Measurements from ENCODE around the gene SLC37A2.

SLC37A2 gene

GRCh38 chr11:125078516-125079140 is 15.5 kb downstream of the SLC37A2 start:
- no peak for DNase-seq (ENCODE audit: low read depth)
- H3K4me3 ChIP-seq (ENCODE audit: low read depth, low read length), result no peak overlapping the region
- no peak for TF ChIP-seq CTCF (IDR thresholded peaks at IDR 0.05; ENCODE audit: control insufficient read depth, extremely low read depth, insufficient read depth)

- H3K4me3 ChIP-seq (ENCODE audit: low read depth, low read length), result no peak overlapping the region
- TF ChIP-seq CTCF (IDR thresholded peaks at IDR 0.05; ENCODE audit: control insufficient read depth, extremely low read depth, insufficient read depth), result no peak
- DNase-seq (ENCODE audit: low read depth), result no peak
These were observed 16.2 kb downstream of the SLC37A2 start for GRCh38 chr11:125079151-125079877.

GRCh38 chr11:125079878-125080530 is 16.9 kb downstream of the SLC37A2 start:
- TF ChIP-seq CTCF (IDR thresholded peaks at IDR 0.05; ENCODE audit: control insufficient read depth, extremely low read depth, insufficient read depth), result no peak
- no peak for DNase-seq (ENCODE audit: low read depth)
- no peak overlapping the region for H3K4me3 ChIP-seq (ENCODE audit: low read depth, low read length)

GRCh38 chr11:125080531-125080911 is 17.4 kb downstream of the SLC37A2 start:
- TF ChIP-seq CTCF (IDR thresholded peaks at IDR 0.05; ENCODE audit: control insufficient read depth, extremely low read depth, insufficient read depth), result no peak
- no peak for DNase-seq (ENCODE audit: low read depth)
- no peak overlapping the region for H3K4me3 ChIP-seq (ENCODE audit: low read depth, low read length)

GRCh38 chr11:125081098-125081798 is 18.1 kb downstream of the SLC37A2 start:
- H3K4me3 ChIP-seq (ENCODE audit: low read depth, low read length), result no peak overlapping the region
- no peak for TF ChIP-seq CTCF (IDR thresholded peaks at IDR 0.05; ENCODE audit: control insufficient read depth, extremely low read depth, insufficient read depth)
- DNase-seq (ENCODE audit: low read depth), result no peak

- TF ChIP-seq CTCF (IDR thresholded peaks at IDR 0.05; ENCODE audit: control insufficient read depth, extremely low read depth, insufficient read depth), result no peak
- no peak for DNase-seq (ENCODE audit: low read depth)
- H3K4me3 ChIP-seq (ENCODE audit: low read depth, low read length), result no peak overlapping the region
These were observed 18.9 kb downstream of the SLC37A2 start for GRCh38 chr11:125082040-125082439.
